Osteocyte (in vitro differentiated cells): Measurements from ENCODE around the gene EIF4E2. TPM values are rescaled to one million over a fixed set of nuclear protein-coding genes. Genes with fewer than 3 reads are reported as not detected.

Source experiments
- DNase-seq: peaks from one replicate; pipeline ENCODE4 v3.0.0; 2021; ENCODE audit warnings: mixed read lengths; ENCODE audit not compliant: unreplicated experiment; ENCODE audit errors: extremely low spot score
- H3K27ac Mint-ChIP-seq: one replicate; pipeline ENCODE4 v1.8.0; 2021; ENCODE audit warnings: mild to moderate bottlenecking, mixed read lengths; ENCODE audit not compliant: unreplicated experiment
- H3K27me3 Mint-ChIP-seq: one replicate; pipeline ENCODE4 v1.8.0; 2021; ENCODE audit warnings: mixed read lengths; ENCODE audit not compliant: unreplicated experiment
- H3K36me3 Mint-ChIP-seq: one replicate; pipeline ENCODE4 v1.8.0; 2021; ENCODE audit warnings: mixed read lengths; ENCODE audit not compliant: unreplicated experiment
- H3K4me1 Mint-ChIP-seq: one replicate; pipeline ENCODE4 v1.8.0; 2021; ENCODE audit warnings: mixed read lengths; ENCODE audit not compliant: unreplicated experiment
- H3K4me3 Mint-ChIP-seq: one replicate; pipeline ENCODE4 v1.8.0; 2021; ENCODE audit warnings: mild to moderate bottlenecking, moderate library complexity, mixed read lengths; ENCODE audit not compliant: unreplicated experiment
- H3K9me3 Mint-ChIP-seq: one replicate; pipeline ENCODE4 v1.8.0; 2021; ENCODE audit warnings: mixed read lengths; ENCODE audit not compliant: unreplicated experiment
- CTCF ChIP-seq: fragments of 200-600 bp; sonication (generic); IDR thresholded peaks from 2 replicates; pipeline ENCODE4 v1.5.0; 2021; ENCODE audit warnings: antibody characterized with exemption, mild to moderate bottlenecking, moderate library complexity
- total RNA-seq: library from RNA; stranded (reverse); gene quantifications from 2 replicates; pipeline ENCODE4 v1.2.1, GENCODE V29; 2021

Gene EIF4E2
- total RNA-seq, 1 donor from 2014 or later = 90.5 TPM

- TF ChIP-seq CTCF = no peak
- Mint-ChIP-seq H3K9me3 (peaks cover 5% of the 10 kb centered on the region), H3K27me3 (no peaks in the 10 kb centered on the region), H3K36me3 (peaks cover 35% of the 10 kb centered on the region), H3K27ac (no peak overlapping the region), H3K4me1 (peaks cover 11% of the 10 kb centered on the region), H3K4me3 (no peak overlapping the region)
- DNase-seq = no peak
These were observed 30.1 kb downstream of the EIF4E2 start for GRCh38 chr2:232580648-232580981.

GRCh38 chr2:232581725-232582124 lies 31.2 kb downstream of the EIF4E2 start:
- peaks cover 5% of the 10 kb centered on the region for H3K4me1 Mint-ChIP-seq
- no peaks in the 10 kb centered on the region for H3K27me3 Mint-ChIP-seq
- peaks cover 35% of the 10 kb centered on the region for H3K36me3 Mint-ChIP-seq
- peaks cover 5% of the 10 kb centered on the region for H3K9me3 Mint-ChIP-seq
- no peak overlapping the region for H3K27ac Mint-ChIP-seq
- no peak overlapping the region for H3K4me3 Mint-ChIP-seq
- TF ChIP-seq CTCF = no peak
- DNase-seq = no peak

GRCh38 chr2:232584238-232584637 lies 33.7 kb downstream of the EIF4E2 start:
- DNase-seq = no peak
- Mint-ChIP-seq H3K9me3 (peaks cover 5% of the 10 kb centered on the region), H3K36me3 (peaks cover 31% of the 10 kb centered on the region), H3K27me3 (no peaks in the 10 kb centered on the region), H3K4me1 (no peaks in the 10 kb centered on the region), H3K27ac (no peak overlapping the region), H3K4me3 (no peak overlapping the region)
- no peak for TF ChIP-seq CTCF

- DNase-seq = no peak
These were observed 36.5 kb downstream of the EIF4E2 start for GRCh38 chr2:232586943-232587505.

GRCh38 chr2:232587512-232587911 lies 37.0 kb downstream of the EIF4E2 start:
- Mint-ChIP-seq H3K9me3 (peaks cover 5% of the 10 kb centered on the region), H3K36me3 (peaks cover 18% of the 10 kb centered on the region), H3K27ac (no peak overlapping the region), H3K4me3 (no peak overlapping the region), H3K4me1 (no peaks in the 10 kb centered on the region), H3K27me3 (peaks cover 2% of the 10 kb centered on the region)
- TF ChIP-seq CTCF = no peak
- DNase-seq = no peak

More at GRCh38 chr2:232586943-232587505, 36.5 kb downstream of the EIF4E2 start:
- no peak for TF ChIP-seq CTCF
- no peak overlapping the region for H3K27ac Mint-ChIP-seq
- no peak overlapping the region for H3K4me3 Mint-ChIP-seq
- H3K27me3 Mint-ChIP-seq = peaks cover 2% of the 10 kb centered on the region
- no peaks in the 10 kb centered on the region for H3K4me1 Mint-ChIP-seq
- H3K9me3 Mint-ChIP-seq = peaks cover 5% of the 10 kb centered on the region
- peaks cover 22% of the 10 kb centered on the region for H3K36me3 Mint-ChIP-seq
